K562 treated with DMSO at 1 percent for 4 hours (cell line): Measurements from ENCODE around the gene IMPACT. TPM values are rescaled to one million over a fixed set of nuclear protein-coding genes. Genes with fewer than 3 reads are reported as not detected.

Source experiments
- total RNA-seq: library from RNA; unstranded; fragments of 300-600 nt; gene quantifications from 2 replicates; pipeline ENCODE4 v1.2.3, GENCODE V29; 2022; ENCODE audit not compliant: insufficient read depth

Gene IMPACT
- 4.6 and 5.7 TPM in 2 replicates for total RNA-seq

GRCh38 chr18:24426398-24427294, at the start of gene IMPACT:
IMPACT (plus strand) TSS chr18:24426670; CDS start chr18:24426757, 87 bp downstream.

GRCh38 chr18:24397694-24398368, 28.6 kb upstream of the IMPACT start, which contains the start of gene OSBPL1A:
OSBPL1A (minus strand) TSS chr18:24397824; CDS start chr18:24377533, 20,291 bp downstream.

GRCh38 chr18:24460388-24460787, 33.9 kb downstream of the IMPACT start, which contains the start of gene HRH4:
HRH4 (plus strand) TSS chr18:24460637; CDS start chr18:24460729, 92 bp downstream.

Other genes with a start within 250 kb of the IMPACT start
- not detected in 2 replicates for gene OSBPL1A, start 28.8 kb upstream of the IMPACT start, total RNA-seq
- gene HRH4, start 34.0 kb downstream of the IMPACT start, total RNA-seq = not detected in 2 replicates